ENCODE data around the gene CENPP. TPM values are rescaled to one million over a fixed set of nuclear protein-coding genes. Genes with fewer than 3 reads are reported as not detected.

CENPP gene
- total and polyA plus RNA-seq, 8 donors: 0.46 to 2.7 (median 1.9) TPM

DNA sequence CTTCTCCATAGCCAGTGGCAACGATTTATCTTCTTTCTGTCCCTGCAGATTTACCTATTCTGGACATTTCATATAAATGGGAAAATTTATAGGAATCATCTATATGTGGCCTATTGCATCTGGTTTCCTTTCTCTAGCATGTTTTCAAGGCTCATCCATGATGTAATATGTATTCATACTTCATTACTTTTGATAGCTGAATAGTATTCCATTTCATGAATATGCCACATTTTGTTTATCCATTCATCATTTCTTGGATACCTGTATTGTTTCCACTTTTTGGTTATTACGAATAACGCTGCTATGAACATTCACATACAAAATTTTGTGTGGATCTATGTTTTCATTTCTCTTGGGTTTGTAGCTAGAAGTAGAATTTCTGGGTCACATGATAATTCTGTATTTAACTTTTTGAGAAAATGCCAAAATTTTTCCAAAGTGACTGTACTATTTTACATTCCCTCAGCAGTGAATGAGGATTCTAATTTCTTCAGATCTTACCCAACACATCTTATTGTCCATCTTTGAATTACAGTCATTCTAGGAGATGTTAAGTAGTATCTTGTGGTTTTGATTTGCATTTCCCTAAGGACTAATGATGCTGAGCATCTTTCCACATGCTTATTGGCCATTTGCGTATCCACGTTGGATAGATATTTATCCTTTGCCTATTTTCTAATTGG lies 35.9 kb upstream of the CENPP start:
- H3K4me3 ChIP-seq: no peak overlapping the region
- 83 to 92% methylated on average over 5 of the region's 5 CpGs for WGBS, 2 donors
- intact Hi-C loops (cut with DNase I): no loop called here
- H3K36me3 ChIP-seq: peaks cover 0 to 7% (median 0%) of the 10 kb centered on the region in 3 donors
- H3K9me3 ChIP-seq: no peaks in the 10 kb centered on the region
- H3K27me3 ChIP-seq: no peaks in the 10 kb centered on the region
- FAIRE-seq (no peak), ATAC-seq (no peak), DNase-seq (no peak)
- H3K4me1 ChIP-seq: peaks cover 0 to 15% (median 9%) of the 10 kb centered on the region in 3 donors
- H3K27ac ChIP-seq: no peak overlapping the region
- TF ChIP-seq, protein P1, sequence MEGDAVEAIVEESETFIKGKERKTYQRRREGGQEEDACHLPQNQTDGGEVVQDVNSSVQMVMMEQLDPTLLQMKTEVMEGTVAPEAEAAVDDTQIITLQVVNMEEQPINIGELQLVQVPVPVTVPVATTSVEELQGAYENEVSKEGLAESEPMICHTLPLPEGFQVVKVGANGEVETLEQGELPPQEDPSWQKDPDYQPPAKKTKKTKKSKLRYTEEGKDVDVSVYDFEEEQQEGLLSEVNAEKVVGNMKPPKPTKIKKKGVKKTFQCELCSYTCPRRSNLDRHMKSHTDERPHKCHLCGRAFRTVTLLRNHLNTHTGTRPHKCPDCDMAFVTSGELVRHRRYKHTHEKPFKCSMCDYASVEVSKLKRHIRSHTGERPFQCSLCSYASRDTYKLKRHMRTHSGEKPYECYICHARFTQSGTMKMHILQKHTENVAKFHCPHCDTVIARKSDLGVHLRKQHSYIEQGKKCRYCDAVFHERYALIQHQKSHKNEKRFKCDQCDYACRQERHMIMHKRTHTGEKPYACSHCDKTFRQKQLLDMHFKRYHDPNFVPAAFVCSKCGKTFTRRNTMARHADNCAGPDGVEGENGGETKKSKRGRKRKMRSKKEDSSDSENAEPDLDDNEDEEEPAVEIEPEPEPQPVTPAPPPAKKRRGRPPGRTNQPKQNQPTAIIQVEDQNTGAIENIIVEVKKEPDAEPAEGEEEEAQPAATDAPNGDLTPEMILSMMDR (IDR thresholded peaks at IDR 0.05): no peak

DNA sequence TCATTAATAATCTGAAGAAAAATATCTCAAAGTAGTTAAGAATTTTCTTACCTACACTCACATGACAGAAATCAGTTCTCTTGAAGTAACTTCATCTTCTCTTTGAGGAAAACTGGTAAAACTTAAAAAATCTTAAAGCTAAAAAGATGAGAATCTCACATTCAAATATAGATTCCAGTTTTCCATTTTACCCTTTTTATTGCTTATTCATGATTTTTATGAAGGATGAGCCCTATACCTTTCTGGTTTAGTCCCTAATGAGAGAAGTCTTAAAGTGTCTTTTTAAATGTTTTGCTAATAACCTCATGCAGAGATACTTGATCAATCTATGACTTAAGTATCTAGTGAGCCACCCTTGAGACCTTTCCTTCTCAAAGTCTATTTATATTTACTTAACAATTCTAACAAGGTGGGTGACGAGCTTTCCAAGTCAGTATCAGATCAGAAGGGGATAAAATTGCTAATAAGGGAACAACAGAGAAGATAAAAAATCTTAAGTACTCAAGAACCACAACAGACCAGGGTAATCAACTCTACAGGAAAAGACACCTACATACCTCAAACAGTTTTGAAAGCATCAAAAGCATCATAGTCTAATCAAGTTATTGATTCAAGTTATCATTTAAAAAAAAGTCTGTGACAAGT lies 34.8 kb upstream of the CENPP start:
- Histone ChIP-seq H3K36me3 (no peaks in the 10 kb centered on the region), H3K27me3 (no peaks in the 10 kb centered on the region), H3K4me3 (no peak overlapping the region), H3K9me3 (no peaks in the 10 kb centered on the region), H3K4me1 (peaks cover 0 to 18% (median 9%) of the 10 kb centered on the region in 3 donors), H3K27ac (no peak overlapping the region)
- ATAC-seq (no peak), FAIRE-seq (no peak), DNase-seq (no peak)
- TF ChIP-seq, protein P1 (IDR thresholded peaks at IDR 0.05): no peak
- intact Hi-C loops (cut with DNase I): no loop called here
- WGBS, 2 donors: 28 to 46% methylated on average over 1 of the region's 1 CpG

DNA sequence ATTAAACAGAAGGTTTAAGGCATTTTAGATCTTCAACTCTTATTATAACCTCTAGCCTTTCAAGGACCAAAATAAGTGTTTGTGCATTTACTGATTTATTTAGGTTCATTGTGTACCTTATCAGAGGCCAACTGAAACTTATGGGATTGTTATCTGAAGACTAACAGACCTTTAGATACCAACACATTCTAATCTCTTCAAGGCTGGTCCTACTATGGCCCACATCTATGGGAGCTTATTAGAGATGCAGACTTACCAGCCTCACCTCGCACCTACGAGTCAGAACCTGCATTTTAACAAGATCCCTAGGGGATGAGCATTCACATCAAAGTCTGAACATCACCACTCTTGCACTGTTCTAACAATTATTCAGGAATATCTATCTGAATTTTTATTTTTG lies 34.2 kb upstream of the CENPP start:
- Histone ChIP-seq H3K36me3 (no peaks in the 10 kb centered on the region), H3K27ac (no peak overlapping the region), H3K27me3 (no peaks in the 10 kb centered on the region), H3K4me1 (peaks cover 0 to 18% (median 9%) of the 10 kb centered on the region in 3 donors), H3K9me3 (no peaks in the 10 kb centered on the region), H3K4me3 (no peak overlapping the region)
- WGBS, 2 donors: 64 to 74% methylated on average over 2 of the region's 2 CpGs
- intact Hi-C loops (cut with DNase I): no loop called here
- DNase-seq (no peak), ATAC-seq (no peak), FAIRE-seq (no peak)
- TF ChIP-seq, protein P1 (IDR thresholded peaks at IDR 0.05): no peak

DNA sequence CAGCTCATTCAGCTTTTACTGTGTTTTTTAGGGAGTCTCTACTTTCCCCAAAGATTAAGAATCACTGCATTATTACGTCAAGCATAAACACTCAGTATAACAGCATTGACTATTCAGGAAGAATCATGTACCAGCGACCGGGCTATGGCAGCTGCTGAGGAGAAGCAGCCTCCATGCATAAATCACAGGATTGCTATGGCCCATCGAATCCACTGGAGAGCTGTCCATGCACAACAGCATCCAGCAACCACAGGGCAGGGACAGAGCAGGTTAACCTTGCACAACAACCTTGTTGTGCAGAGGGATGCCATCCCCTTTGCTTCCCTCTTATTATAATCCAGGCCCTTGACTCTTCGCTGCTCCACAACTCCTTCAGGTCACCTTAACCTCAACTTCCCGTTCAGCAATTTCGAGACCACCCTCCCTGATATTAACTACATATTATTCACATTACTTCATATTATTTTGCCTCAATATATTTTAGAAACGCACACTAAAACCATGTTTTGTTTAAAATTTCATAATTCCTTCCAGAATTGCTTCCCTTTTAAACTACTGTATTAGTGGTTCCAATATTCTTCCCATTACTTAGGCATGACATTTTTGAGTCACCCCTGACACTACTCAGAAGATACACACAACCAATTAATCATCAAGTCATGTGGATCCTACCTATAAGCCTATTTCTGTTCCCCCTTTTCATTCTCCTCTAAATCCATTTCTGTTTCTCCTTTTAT lies 33.2 kb upstream of the CENPP start:
- ATAC-seq (no peak), FAIRE-seq (no peak), DNase-seq (no peak)
- intact Hi-C loops (cut with DNase I): no loop called here
- WGBS, 2 donors: 46 to 47% methylated on average over 8 of the region's 8 CpGs
- Histone ChIP-seq H3K27me3 (no peaks in the 10 kb centered on the region), H3K9me3 (no peaks in the 10 kb centered on the region), H3K4me1 (peaks cover 0 to 18% (median 9%) of the 10 kb centered on the region in 3 donors), H3K4me3 (peak overlapping the region in 3 of 4 donors; percentile 69 to 78 (median 73)), H3K27ac (no peak overlapping the region), H3K36me3 (peaks cover 0 to 7% (median 0%) of the 10 kb centered on the region in 3 donors)
- TF ChIP-seq, protein P1 (IDR thresholded peaks at IDR 0.05): no peak
